Stomach (tissue), 9 donors: ENCODE measurements around the gene BORCS5. TPM values are rescaled to one million over a fixed set of nuclear protein-coding genes. Genes with fewer than 3 reads are reported as not detected.

ENCODE experiments used
- DNase-seq, 2 donors: peaks; one replicate each; pipeline versions ENCODE4 v3.0.0 to v3.0.0-alpha.2; 2013 to 2019
- H3K27ac ChIP-seq, 5 donors: fragments of 200-600 bp in 4 of 5; sonication (generic) in 4 of 5; one replicate each; pipeline ENCODE4 v1.5.1; 2013 to 2019; ENCODE audit warnings: mild to moderate bottlenecking in 1 of 5, moderate library complexity in 1 of 5
- H3K27me3 ChIP-seq, 3 donors: fragments of 200-600 bp; sonication (generic); one replicate each; pipeline ENCODE4 v1.5.1; 2017 to 2019; ENCODE audit warnings: mixed run types in 1 of 3
- H3K36me3 ChIP-seq, 4 donors: fragments of 200-600 bp; sonication (generic); 1 replicate in 3 of 4; 2 replicates in 1 of 4; pipeline ENCODE4 v1.5.1; 2016 to 2019
- H3K4me1 ChIP-seq, 4 donors: fragments of 200-600 bp; sonication (generic); one replicate each; pipeline ENCODE4 v1.5.1; 2016 to 2019
- H3K4me3 ChIP-seq, 4 donors: fragments of 200-600 bp; sonication (generic) in 3 of 4; one replicate each; pipeline ENCODE4 v1.5.1; 2016 to 2019; ENCODE audit warnings: mild to moderate bottlenecking in 1 of 4
- H3K9me3 ChIP-seq, 4 donors: fragments of 200-600 bp; sonication (generic); one replicate each; pipeline ENCODE4 v1.5.1; 2016 to 2019
- EP300 ChIP-seq: sonication (generic); formaldehyde crosslinking; IDR thresholded peaks from one replicate; pipeline ENCODE4 v1.6.1; 2017; ENCODE audit warnings: antibody characterized with exemption
- POLR2A ChIP-seq, 4 donors: fragments of 450-650 bp; IDR thresholded peaks; one replicate each; pipeline ENCODE4 v1.6.1; 2016; ENCODE audit warnings: antibody characterized with exemption in 4 of 4, control low read depth in 2 of 4, mild to moderate bottlenecking in 1 of 4, moderate library complexity in 1 of 4
- POLR2AphosphoS5 ChIP-seq, 3 donors: sonication (generic); formaldehyde crosslinking; IDR thresholded peaks; one replicate each; pipeline ENCODE4 v1.6.1; 2016; ENCODE audit warnings: antibody characterized with exemption in 3 of 3
- WGBS, 5 donors: extraction: QIAGEN DNeasy Blood & Tissue Kit in 3 of 5; methylation state at CpG; one replicate each; pipeline versions ENCODE4 v1.1.5 to v1.1.7; 2013 to 2018; 5-methylcytosine and 5-hydroxymethylcytosine counted together
- intact Hi-C: fragments of 100-400 bp; cut with DNase I; formaldehyde crosslinking; loops from one replicate; pipeline ENCODE4 v1.15.1; 2023; ENCODE audit warnings: low total_unique reads
- polyA plus RNA-seq, 3 donors: library from polyadenylated mRNA; stranded (reverse); fragments of 200-250 nt; gene quantifications; one replicate each; pipeline ENCODE4 v1.2.3, GENCODE V29; 2013
- total RNA-seq, 5 donors: library from RNA; depleted of rRNA; stranded (reverse); fragments of >200 nt; gene quantifications; one replicate each; pipeline versions ENCODE4 v1.1.0 to v1.2.3, GENCODE V29; 2014 to 2016
- TF ChIP-seq, protein P1 (sequence below), 7 experiments: fragments of 450-650 bp in 4 of 7; fragments of 200-600 bp in 3 of 7; sonication (generic) in 3 of 7; IDR thresholded peaks; one replicate each; pipeline ENCODE4 v1.5.1; 2016 to 2019; ENCODE audit warnings: antibody characterized with exemption in 7 of 7, control low read depth in 2 of 7, mild to moderate bottlenecking in 1 of 7
- donor health status: healthy with polysubstance abuse.
- donor health status: Bipolar disorder and iron deficiency.
- donor health status: healthy.

Gene BORCS5
- total and polyA plus RNA-seq, 8 donors: 1.3 to 49.0 (median 7.5) TPM

GRCh38 chr12:12336049-12336411 is 20.8 kb upstream of the BORCS5 start:
- Histone ChIP-seq H3K4me1 (peaks cover 26 to 46% (median 33%) of the 10 kb centered on the region in 4 donors), H3K9me3 (no peaks in the 10 kb centered on the region), H3K27ac (peak overlapping the region in 3 of 5 donors; percentile 31 to 75 (median 47)), H3K36me3 (peaks cover 0 to 36% (median 25%) of the 10 kb centered on the region in 4 donors), H3K4me3 (no peak overlapping the region), H3K27me3 (no peaks in the 10 kb centered on the region)
- WGBS, 5 donors: 62 to 80% (median 76%) methylated on average over 5 of the region's 5 CpGs
- intact Hi-C loops: loop anchor here (10.0 kb wide), 1 partner anchor 251 kb away; no protein-coding TSS in a partner anchor
- peak; percentile 42 to 57 for DNase-seq
- TF ChIP-seq POLR2AphosphoS5 (IDR thresholded peaks at IDR 0.05): peak in 1 of 3 donors; percentile 38
- TF ChIP-seq POLR2A (IDR thresholded peaks at IDR 0.05): no peak

GRCh38 chr12:12336511-12336910 is 20.4 kb upstream of the BORCS5 start:
- intact Hi-C loops: loop anchor here (10.0 kb wide), 1 partner anchor 252 kb away; no protein-coding TSS in a partner anchor

DNA sequence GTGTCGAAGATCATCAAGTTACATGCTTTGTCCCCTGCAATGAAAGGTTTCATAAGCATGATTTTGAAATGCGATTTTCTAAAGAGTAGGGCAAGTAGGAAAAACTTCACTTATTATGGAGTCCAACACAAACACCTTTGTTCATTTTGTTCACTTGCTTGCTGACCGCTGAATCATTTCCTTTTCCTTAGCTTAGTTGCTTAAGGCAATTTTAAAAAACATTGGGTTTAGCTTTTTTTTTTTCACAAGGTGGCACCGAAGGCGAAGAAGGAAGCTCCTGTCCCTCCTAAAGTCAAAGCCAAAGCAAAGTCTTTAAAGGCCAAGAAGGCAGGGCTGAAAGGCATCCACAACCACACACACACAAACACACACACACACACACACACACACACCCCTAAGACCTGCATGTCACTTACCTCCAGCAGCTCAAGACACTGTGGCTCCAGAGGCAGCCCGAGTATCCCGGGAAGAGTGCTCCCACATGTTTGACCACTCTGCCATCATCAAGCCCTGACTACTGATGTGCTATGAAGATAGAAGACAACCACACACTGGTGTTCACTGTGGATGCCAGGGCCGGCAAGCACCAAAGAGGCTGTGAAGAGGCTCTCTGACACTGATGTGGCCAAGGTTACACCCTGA is 18.2 kb upstream of the BORCS5 start:
- Histone ChIP-seq H3K9me3 (no peaks in the 10 kb centered on the region), H3K27me3 (no peaks in the 10 kb centered on the region), H3K27ac (peak overlapping the region in 3 of 5 donors; percentile 19 to 71 (median 43)), H3K4me1 (peaks cover 7 to 20% (median 11%) of the 10 kb centered on the region in 4 donors), H3K4me3 (no peak overlapping the region), H3K36me3 (peaks cover 19 to 58% (median 47%) of the 10 kb centered on the region in 4 donors)
- intact Hi-C loops: loop anchor here (10.0 kb wide), 1 partner anchor 254 kb away; no protein-coding TSS in a partner anchor
- 75 to 81% (median 78%) methylated on average over 8 of the region's 8 CpGs for WGBS, 5 donors
- TF ChIP-seq EP300 (no peak), POLR2A (IDR thresholded peaks at IDR 0.05) (no peak), POLR2AphosphoS5 (IDR thresholded peaks at IDR 0.05) (no peak)
- TF ChIP-seq, protein P1, sequence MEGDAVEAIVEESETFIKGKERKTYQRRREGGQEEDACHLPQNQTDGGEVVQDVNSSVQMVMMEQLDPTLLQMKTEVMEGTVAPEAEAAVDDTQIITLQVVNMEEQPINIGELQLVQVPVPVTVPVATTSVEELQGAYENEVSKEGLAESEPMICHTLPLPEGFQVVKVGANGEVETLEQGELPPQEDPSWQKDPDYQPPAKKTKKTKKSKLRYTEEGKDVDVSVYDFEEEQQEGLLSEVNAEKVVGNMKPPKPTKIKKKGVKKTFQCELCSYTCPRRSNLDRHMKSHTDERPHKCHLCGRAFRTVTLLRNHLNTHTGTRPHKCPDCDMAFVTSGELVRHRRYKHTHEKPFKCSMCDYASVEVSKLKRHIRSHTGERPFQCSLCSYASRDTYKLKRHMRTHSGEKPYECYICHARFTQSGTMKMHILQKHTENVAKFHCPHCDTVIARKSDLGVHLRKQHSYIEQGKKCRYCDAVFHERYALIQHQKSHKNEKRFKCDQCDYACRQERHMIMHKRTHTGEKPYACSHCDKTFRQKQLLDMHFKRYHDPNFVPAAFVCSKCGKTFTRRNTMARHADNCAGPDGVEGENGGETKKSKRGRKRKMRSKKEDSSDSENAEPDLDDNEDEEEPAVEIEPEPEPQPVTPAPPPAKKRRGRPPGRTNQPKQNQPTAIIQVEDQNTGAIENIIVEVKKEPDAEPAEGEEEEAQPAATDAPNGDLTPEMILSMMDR (IDR thresholded peaks at IDR 0.05): no peak
- DNase-seq: no peak

More at GRCh38 chr12:12336511-12336910, 20.4 kb upstream of the BORCS5 start:
- Histone ChIP-seq H3K27ac (peak overlapping the region in 2 of 5 donors; percentile 47 to 52), H3K9me3 (no peaks in the 10 kb centered on the region), H3K4me1 (peaks cover 22 to 41% (median 29%) of the 10 kb centered on the region in 4 donors), H3K36me3 (peaks cover 3 to 41% (median 30%) of the 10 kb centered on the region in 4 donors), H3K4me3 (no peak overlapping the region), H3K27me3 (no peaks in the 10 kb centered on the region)
- WGBS, 5 donors: 84 to 96% (median 93%) methylated on average over 1 of the region's 1 CpG
- TF ChIP-seq POLR2A (IDR thresholded peaks at IDR 0.05): no peak
- TF ChIP-seq POLR2AphosphoS5 (IDR thresholded peaks at IDR 0.05): no peak
- TF ChIP-seq, protein P1 (IDR thresholded peaks at IDR 0.05): no peak
- TF ChIP-seq EP300: no peak
- no peak for DNase-seq

- Histone ChIP-seq H3K4me3 (peak within 1 kb of the TSS; percentile 66 to 83 (median 76)), H3K36me3 (no peaks in the 10 kb centered on the region), H3K27me3 (no peaks in the 10 kb centered on the region), H3K27ac (peak within 1 kb of the TSS; percentile 89 to 95 (median 94)), H3K9me3 (no peaks in the 10 kb centered on the region), H3K4me1 (peaks cover 0 to 37% (median 26%) of the 10 kb centered on the region in 4 donors)
- 1 to 6% (median 1%) methylated on average over 28 to 68 of the region's 68 CpGs for WGBS, 5 donors
- DNase-seq: peak; percentile 78 to 92
- intact Hi-C loops: no loop called here
- TF ChIP-seq POLR2AphosphoS5 (IDR thresholded peaks at IDR 0.05) (peak; percentile 78 to 93 (median 86)), POLR2A (IDR thresholded peaks at IDR 0.05) (peak in 1 of 4 donors; percentile 35), EP300 (peak; percentile 22)
- TF ChIP-seq, protein P1 (IDR thresholded peaks at IDR 0.05): peak in 4 of 7 experiments; percentile 10 to 47 (median 42)
Measured at GRCh38 chr12:12349711-12350665, 6.9 kb upstream of the BORCS5 start, which contains the start of gene MANSC1. MANSC1 (minus strand) TSS chr12:12350242; CDS start chr12:12343314, 6,928 bp downstream.
